Uterus (tissue), 2 donors: ENCODE data around the gene CCDC158.

Source experiments
- POLR2A ChIP-seq, 2 donors: fragments of 450-650 bp; IDR thresholded peaks; one replicate each; pipeline ENCODE4 v1.6.1; 2016; ENCODE audit warnings: antibody characterized with exemption in 2 of 2, mild to moderate bottlenecking in 1 of 2, moderate library complexity in 1 of 2
- TF ChIP-seq, protein P1 (sequence below), 4 experiments: fragments of 200-600 bp in 2 of 4; fragments of 450-650 bp in 2 of 4; sonication (generic) in 2 of 4; IDR thresholded peaks; one replicate each; pipeline ENCODE4 v1.5.1; 2016 to 2019; ENCODE audit warnings: antibody characterized with exemption in 4 of 4, mild to moderate bottlenecking in 2 of 4, moderate library complexity in 1 of 4

DNA sequence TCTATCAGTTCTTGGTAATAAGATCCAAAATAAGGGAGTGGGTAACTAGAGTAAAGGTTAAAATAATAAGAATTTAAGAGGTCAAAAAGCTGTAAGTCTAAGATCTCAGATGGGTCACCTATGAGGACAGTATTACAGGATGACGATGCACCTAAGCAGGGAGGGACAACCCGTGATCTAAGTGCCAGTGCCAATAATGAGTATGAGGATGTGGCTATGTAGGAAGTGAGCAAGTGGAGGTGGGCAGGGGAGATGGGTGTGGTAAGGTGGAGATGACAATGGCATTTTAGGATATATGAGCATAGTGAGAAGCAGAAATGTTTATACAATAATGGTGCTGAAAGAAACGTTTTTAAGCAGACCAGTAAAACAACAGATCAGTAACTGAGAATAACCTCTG, 19.3 kb downstream of the CCDC158 start:
- no peak for TF ChIP-seq POLR2A (IDR thresholded peaks at IDR 0.05)
- TF ChIP-seq, protein P1, sequence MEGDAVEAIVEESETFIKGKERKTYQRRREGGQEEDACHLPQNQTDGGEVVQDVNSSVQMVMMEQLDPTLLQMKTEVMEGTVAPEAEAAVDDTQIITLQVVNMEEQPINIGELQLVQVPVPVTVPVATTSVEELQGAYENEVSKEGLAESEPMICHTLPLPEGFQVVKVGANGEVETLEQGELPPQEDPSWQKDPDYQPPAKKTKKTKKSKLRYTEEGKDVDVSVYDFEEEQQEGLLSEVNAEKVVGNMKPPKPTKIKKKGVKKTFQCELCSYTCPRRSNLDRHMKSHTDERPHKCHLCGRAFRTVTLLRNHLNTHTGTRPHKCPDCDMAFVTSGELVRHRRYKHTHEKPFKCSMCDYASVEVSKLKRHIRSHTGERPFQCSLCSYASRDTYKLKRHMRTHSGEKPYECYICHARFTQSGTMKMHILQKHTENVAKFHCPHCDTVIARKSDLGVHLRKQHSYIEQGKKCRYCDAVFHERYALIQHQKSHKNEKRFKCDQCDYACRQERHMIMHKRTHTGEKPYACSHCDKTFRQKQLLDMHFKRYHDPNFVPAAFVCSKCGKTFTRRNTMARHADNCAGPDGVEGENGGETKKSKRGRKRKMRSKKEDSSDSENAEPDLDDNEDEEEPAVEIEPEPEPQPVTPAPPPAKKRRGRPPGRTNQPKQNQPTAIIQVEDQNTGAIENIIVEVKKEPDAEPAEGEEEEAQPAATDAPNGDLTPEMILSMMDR (IDR thresholded peaks at IDR 0.05) = no peak
